ENCODE data around the gene REV3L. TPM values are rescaled to one million over a fixed set of nuclear protein-coding genes. Genes with fewer than 3 reads are reported as not detected.

The REV3L gene
- total and polyA plus RNA-seq, 2 of the 8 experiments (the other 6 are each of a cell fraction or from before 2014, with no cell fraction given) = 2.1 to 6.6 TPM

DNA sequence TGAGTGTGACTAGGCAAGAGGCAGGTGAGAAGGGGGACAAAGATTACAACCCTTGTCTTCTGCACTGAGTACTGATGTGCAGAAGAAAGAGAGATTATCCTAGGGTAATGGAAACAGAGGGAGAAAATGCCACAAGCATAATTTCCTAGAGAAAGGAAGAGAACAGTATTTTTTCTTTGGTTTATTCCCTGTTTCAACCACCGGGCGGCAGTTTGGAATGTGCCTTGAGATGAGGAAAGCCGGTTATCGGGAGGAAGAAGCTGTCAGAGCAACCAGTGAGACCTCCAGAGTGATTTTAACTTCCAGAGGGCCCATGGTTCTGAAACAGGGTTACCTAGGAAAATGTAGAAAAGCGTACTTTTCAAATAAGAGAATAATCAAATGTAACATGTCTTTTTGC is 121.4 kb downstream of the REV3L start:
- Histone ChIP-seq H2BK120ac (replicated peaks; ENCODE audit: low read depth, low read length) (no peak overlapping the region), H3K27ac (ENCODE audit: low read depth, low read length) (no peak overlapping the region), H4K8ac (ENCODE audit: extremely low read depth, insufficient read depth, low read length) (no peak overlapping the region), H3K4ac (replicated peaks; ENCODE audit: insufficient read length, low read depth, low read length) (no peak overlapping the region), H3K4me1 (replicated peaks in 1 of 4; ENCODE audit: control insufficient read depth in 3 of 4, insufficient read depth in 4 of 4, low read length in 3 of 4) (no peaks in the 10 kb centered on the region), H2BK20ac (ENCODE audit: low read length) (no peak overlapping the region), H3K14ac (ENCODE audit: insufficient read length) (no peak overlapping the region), H3K9me3 (ENCODE audit: insufficient read depth in 2 of 2, low read depth in 1 of 2, low read length in 1 of 2) (no peaks in the 10 kb centered on the region), H3K79me1 (ENCODE audit: low read depth, low read length) (no peaks in the 10 kb centered on the region), H4K91ac (replicated peaks; ENCODE audit: insufficient read length, low read length) (no peak overlapping the region), H2AK5ac (ENCODE audit: low read depth, low read length) (no peak overlapping the region), H3K4me3 (ENCODE audit: extremely low read depth in 1 of 4, insufficient read depth in 2 of 4, low read depth in 3 of 4, low read length in 4 of 4) (no peak overlapping the region), H2BK5ac (ENCODE audit: low read depth, low read length) (no peak overlapping the region), H3K23ac (ENCODE audit: insufficient read length) (no peak overlapping the region), H3K27me3 (replicated peaks in 1 of 4; ENCODE audit: control insufficient read depth in 3 of 4, extremely low read depth in 1 of 4, insufficient read depth in 3 of 4, low read length in 3 of 4) (peaks cover 0 to 1% (median 0%) of the 10 kb centered on the region in 4 experiments; a peak in 1 of 7 replicates), H2BK12ac (ENCODE audit: low read depth, low read length) (no peak overlapping the region), H3K9ac (replicated peaks in 1 of 4; ENCODE audit: extremely low read depth in 1 of 4, low read depth in 3 of 4, low read length in 3 of 4) (no peak overlapping the region), H3K36me3 (ENCODE audit: control insufficient read depth in 2 of 4, insufficient read depth in 4 of 4, low read length in 3 of 4) (no peaks in the 10 kb centered on the region), H4K5ac (ENCODE audit: insufficient read length, low read depth, low read length) (no peak overlapping the region), H3K18ac (ENCODE audit: extremely low read depth, low read length) (no peak overlapping the region), H3K79me2 (ENCODE audit: control insufficient read depth in 1 of 2, insufficient read depth in 2 of 2, low read length in 2 of 2) (no peaks in the 10 kb centered on the region), H4K20me1 (replicated peaks in 1 of 2; ENCODE audit: control insufficient read depth in 1 of 2, insufficient read depth in 2 of 2, low read length in 2 of 2) (no peaks in the 10 kb centered on the region), H3K56ac (replicated peaks; ENCODE audit: insufficient read length, low read depth, low read length) (no peak overlapping the region), H3K23me2 (ENCODE audit: low read depth, low read length) (no peaks in the 10 kb centered on the region), H2BK15ac (ENCODE audit: low read length) (no peak overlapping the region), H3K4me2 (ENCODE audit: insufficient read depth in 1 of 2, low read depth in 2 of 2, low read length in 2 of 2) (no peak overlapping the region), H2AFZ (ENCODE audit: low read length) (no peak overlapping the region)
- WGBS, 2 experiments (ENCODE audit: extremely low coverage in 1 of 2, insufficient coverage in 1 of 2, insufficient read length in 1 of 2, insufficient replicate concordance in 2 of 2, low coverage in 1 of 2, low lambda C conversion rate in 2 of 2, missing lambda C conversion rate in 1 of 2) = 21% methylated on average over 5 of the region's 5 CpGs; no CpG with 5 or more reads in 1 of the 2 experiments
- TF ChIP-seq RAD21 (IDR thresholded peaks at IDR 0.05 in 1 of 2, conservative IDR thresholded peaks at IDR 0.05 in 1 of 2; ENCODE audit: low read depth in 2 of 2, low read length in 2 of 2) (peak; percentile 77 to 79), MAFK (IDR thresholded peaks at IDR 0.05; ENCODE audit: low read depth, low read length) (no peak), CTCF (IDR thresholded peaks at IDR 0.05; ENCODE audit: control extremely low read depth in 1 of 3, insufficient read depth in 1 of 3, low read depth in 1 of 3, low read length in 3 of 3) (peak in 2 of 3 experiments; percentile 56 to 59; a peak in 2 of 4 replicates), SIX5 (IDR thresholded peaks at IDR 0.05; ENCODE audit: low read depth, low read length) (no peak), TEAD4 (IDR thresholded peaks at IDR 0.05; ENCODE audit: low read depth, low read length) (peak; percentile 49; the same call in 1 of the 2 replicates)
- POLR2A ChIA-PET (ENCODE audit: partially characterized antibody) = no interaction called here
- peak in 1 of 2 experiments; percentile 9 for DNase-seq (ENCODE audit: low read depth in 1 of 2, low spot score in 2 of 2)
- CTCF ChIA-PET (ENCODE audit: partially characterized antibody) = interaction anchor here (0.7 to 3.2 kb wide), 8 partner anchors 8 to 282 kb away, joined by 3 to 16 read pairs (median 3); no protein-coding TSS in a partner anchor
- peak; percentile 68 for FAIRE-seq

Data from H1 (cell line).